Left colon (tissue), 2 donors: ENCODE measurements around the gene PUM2. TPM values are rescaled to one million over a fixed set of nuclear protein-coding genes. Genes with fewer than 3 reads are reported as not detected.
"Not testable (repeated sequence)": the region's sequence is repeated elsewhere in the genome, so short reads cannot be mapped to it uniquely, and the experiment has no call there.

Source experiments
- ATAC-seq: fragments of 200-7000 bp; cut with Tn5 transposase; one replicate; pipeline ENCODE4 v1.9.1; 2020; ENCODE audit warnings: mild to moderate bottlenecking, moderate library complexity
- DNase-seq, 2 donors: peaks; one replicate each; pipeline ENCODE4 v3.0.0-alpha.2; 2020
- intact Hi-C, 2 donors: fragments of 100-400 bp; cut with DNase I in 1 of 2; cut with micrococcal nuclease in 1 of 2; formaldehyde crosslinking; loops; one replicate each; pipeline versions ENCODE4 v1.11.2 to v1.14.0; 2022; cut with DNase I, micrococcal nuclease
- total RNA-seq, 2 donors: library from RNA; stranded (reverse); fragmentation: NEBNext Ultra II Directional; extraction: Animal tissue kit (Norgen Biotek cat#: 25700); gene quantifications; one replicate each; pipeline ENCODE4 v1.2.1, GENCODE V29; 2021
- donor health status: DM: no; HTN: no; CAD: no.
- donor health status: DM: yes; HTN: yes; CAD: no.

Gene PUM2
- total RNA-seq, 2 donors from 2014 or later: 99.4 to 109 TPM

GRCh38 chr2:20250436-20250835 lies 100.2 kb downstream of the PUM2 start:
- intact Hi-C loops: no loop called here
- no peak for ATAC-seq

GRCh38 chr2:20249170-20249569 lies 101.5 kb downstream of the PUM2 start:
- intact Hi-C loops: no loop called here
- ATAC-seq: no peak

More at GRCh38 chr2:20250436-20250835, 100.2 kb downstream of the PUM2 start:
- DNase-seq: no peak

GRCh38 chr2:20247084-20247483 lies 103.6 kb downstream of the PUM2 start:
- peak; percentile 22 for ATAC-seq
- intact Hi-C loops: no loop called here
- DNase-seq: no peak

More at GRCh38 chr2:20249170-20249569, 101.5 kb downstream of the PUM2 start:
- DNase-seq: no peak

GRCh38 chr2:20243637-20244036 lies 107.0 kb downstream of the PUM2 start:
- ATAC-seq, intact Hi-C loops, DNase-seq: not testable (repeated sequence)

- DNase-seq (no peak), ATAC-seq (peak; percentile 28)
- intact Hi-C loops: no loop called here
These were observed 107.8 kb downstream of the PUM2 start for GRCh38 chr2:20242727-20243377.

- DNase-seq (no peak), ATAC-seq (peak; percentile 38)
- intact Hi-C loops: no loop called here
These were observed 108.5 kb downstream of the PUM2 start for GRCh38 chr2:20241973-20242726.

- intact Hi-C loops, ATAC-seq, DNase-seq: not testable (repeated sequence)
These were observed 110.4 kb downstream of the PUM2 start for GRCh38 chr2:20240291-20240690.

GRCh38 chr2:20236496-20236895 lies 114.1 kb downstream of the PUM2 start:
- DNase-seq (no peak), ATAC-seq (no peak)
- intact Hi-C loops: no loop called here

GRCh38 chr2:20235655-20236305 lies 114.9 kb downstream of the PUM2 start:
- peak; percentile 72 for ATAC-seq
- peak; percentile 80 to 90 for DNase-seq
- intact Hi-C loops: no loop called here

- DNase-seq, ATAC-seq, intact Hi-C loops: not testable (repeated sequence)
These were observed 116.0 kb downstream of the PUM2 start for GRCh38 chr2:20234597-20234996.

GRCh38 chr2:20232837-20233207 lies 117.8 kb downstream of the PUM2 start:
- DNase-seq: peak in 1 of 2 donors; percentile 29
- no peak for ATAC-seq
- intact Hi-C loops: no loop called here

- intact Hi-C loops: no loop called here
- ATAC-seq: peak; percentile 93
- DNase-seq: peak; percentile 84 to 90
These were observed 119.0 kb downstream of the PUM2 start for GRCh38 chr2:20231598-20232026.

- DNase-seq (peak in 1 of 2 donors; percentile 22), ATAC-seq (no peak)
- intact Hi-C loops: no loop called here
These were observed 119.5 kb downstream of the PUM2 start for GRCh38 chr2:20231159-20231558.

GRCh38 chr2:20230114-20230425 lies 120.6 kb downstream of the PUM2 start:
- ATAC-seq (no peak), DNase-seq (no peak)
- intact Hi-C loops: no loop called here

- ATAC-seq (no peak), DNase-seq (peak in 1 of 2 donors; percentile 3)
- intact Hi-C loops: loop anchor here in 1 of 2 donors (10.0 kb wide), 1 partner anchor 95 kb away; no protein-coding TSS in a partner anchor
These were observed 121.1 kb downstream of the PUM2 start for GRCh38 chr2:20229322-20230113.

- intact Hi-C loops: loop anchor here in 1 of 2 donors (10.0 kb wide), 1 partner anchor 93 kb away; no protein-coding TSS in a partner anchor
- ATAC-seq: no peak
- DNase-seq: peak in 1 of 2 donors; percentile 6
These were observed 122.6 kb downstream of the PUM2 start for GRCh38 chr2:20227894-20228505.

GRCh38 chr2:20226152-20226545 lies 124.5 kb downstream of the PUM2 start:
- DNase-seq (peak in 1 of 2 donors; percentile 33), ATAC-seq (no peak)
- intact Hi-C loops: loop anchor here in 1 of 2 donors (10.0 kb wide), 1 partner anchor 91 kb away; no protein-coding TSS in a partner anchor
